HepG2 (cell line): ENCODE results near the gene FBXO2. TPM values are rescaled to one million over a fixed set of nuclear protein-coding genes. Genes with fewer than 3 reads are reported as not detected.

ENCODE experiments used
- ATAC-seq: fragments of 200-7000 bp; cut with Tn5 transposase; 3 replicates; pipeline ENCODE4 v1.9.1; 2020; ENCODE audit warnings: mild to moderate bottlenecking, moderate library complexity
- Bru-seq: library from RNA; stranded (reverse); fragments of 400-500 nt; gene quantifications from one replicate; lab custom pipeline; 2021; lab: Mats Ljungman, UMichigan
- BruChase-seq, 2 experiments: library from RNA; stranded (reverse); fragments of 400-500 nt; gene quantifications; one replicate each; lab custom pipeline; 2021; lab: Mats Ljungman, UMichigan
- BruUV-seq: library from RNA; stranded (reverse); fragments of 400-500 nt; replicated peaks from 2 replicates; lab custom pipeline; 2021; lab: Mats Ljungman, UMichigan
- CTCF ChIA-PET: fragments of 300-600 bp; formaldehyde crosslinking; extraction: SDS; loops from one replicate; lab custom pipeline; 2021; ENCODE audit warnings: low total read pairs, inconsistent platforms, low intra/inter-chr PET ratio; lab: Yijun Ruan, JAX
- POLR2A ChIA-PET: fragments of 350-600 bp; sonication (Branson Sonifier 250); formaldehyde crosslinking; loops from one replicate; lab custom pipeline; 2020; ENCODE audit warnings: antibody characterized with exemption, inconsistent platforms; lab: Yijun Ruan, JAX
- DNase-seq: peaks from one replicate; pipeline ENCODE4 v3.0.0-alpha.2; 2015; ENCODE audit warnings: low spot score
- FAIRE-seq: peaks from 3 replicates; lab custom pipeline; 2011; peaks lifted over from hg19 to GRCh38; lab: Jason Lieb, UNC
- H2AFZ ChIP-seq: one replicate; pipeline ENCODE4 v1.6.1; 2011; ENCODE audit warnings: low read length, inconsistent platforms
- H3K27ac ChIP-seq: fragments of 300-600 bp; 3 replicates; pipeline ENCODE4 v1.8.0; 2011; ENCODE audit warnings: mixed run types, mild to moderate bottlenecking, mixed read lengths, low read length, inconsistent platforms; ENCODE audit not compliant: insufficient read depth; ENCODE audit errors: extremely low read length
- H3K27me3 ChIP-seq, 2 experiments: fragments of 200-600 bp in 1 of 2; 2 replicates in 1 of 2; 3 replicates in 1 of 2; pipeline versions ENCODE4 v1.6.0 to v1.8.0; 2011; ENCODE audit warnings: low read length in 2 of 2, mild to moderate bottlenecking in 2 of 2, moderate library complexity in 2 of 2, inconsistent platforms in 1 of 2; ENCODE audit not compliant: insufficient read depth in 2 of 2, control insufficient read depth in 1 of 2
- H3K36me3 ChIP-seq, 2 experiments: fragments of 200-600 bp in 1 of 2; replicated peaks in 1 of 2; 2 replicates in 1 of 2; 3 replicates in 1 of 2; pipeline versions ENCODE4 v1.5.1 to v1.8.0; 2011; ENCODE audit warnings: low read length in 2 of 2, inconsistent platforms in 1 of 2; ENCODE audit not compliant: insufficient read depth in 2 of 2, control insufficient read depth in 1 of 2
- H3K4me1 ChIP-seq: 2 replicates; pipeline ENCODE4 v1.5.1; 2012; ENCODE audit warnings: low read length, inconsistent platforms; ENCODE audit not compliant: insufficient read depth
- H3K4me2 ChIP-seq: 2 replicates; pipeline ENCODE4 v1.6.0; 2011; ENCODE audit warnings: low read depth, low read length, inconsistent platforms
- H3K4me3 ChIP-seq, 3 experiments: fragments of 200-600 bp in 1 of 3; sonication (generic), shearing (Covaris generic) in 1 of 3; replicated peaks in 1 of 3; 2 replicates each; pipeline ENCODE4 v1.5.1; 2011 to 2016; ENCODE audit warnings: low read length in 3 of 3, inconsistent platforms in 2 of 3, low read depth in 2 of 3, mild to moderate bottlenecking in 2 of 3, control low read depth in 1 of 3, mixed read lengths in 1 of 3; ENCODE audit not compliant: insufficient read depth in 1 of 3
- H3K79me2 ChIP-seq: one replicate; pipeline ENCODE4 v1.6.1; 2011; ENCODE audit warnings: low read length, inconsistent platforms; ENCODE audit not compliant: insufficient read depth
- H3K9ac ChIP-seq: 2 replicates; pipeline ENCODE4 v1.6.0; 2011; ENCODE audit warnings: mild to moderate bottlenecking, low read depth, low read length, inconsistent platforms; ENCODE audit not compliant: insufficient read depth
- H3K9me3 ChIP-seq: 2 replicates; pipeline ENCODE4 v1.5.1; 2012; ENCODE audit warnings: mild to moderate bottlenecking, low read length
- H4K20me1 ChIP-seq: 2 replicates; pipeline ENCODE4 v1.6.0; 2011; ENCODE audit warnings: inconsistent platforms, mild to moderate bottlenecking, low read length, moderate library complexity; ENCODE audit not compliant: insufficient read depth
- EHMT2 ChIP-seq: fragments of 200-600 bp; sonication (generic); IDR thresholded peaks from 2 replicates; pipeline ENCODE4 v1.7.0; 2017; ENCODE audit warnings: antibody characterized with exemption, low read depth, low read length, borderline replicate concordance
- HMG20A ChIP-seq: IDR thresholded peaks from 2 replicates; pipeline ENCODE4 v1.6.1; 2016; ENCODE audit warnings: borderline replicate concordance
- KIAA2018 ChIP-seq: sonication (generic); formaldehyde crosslinking; IDR thresholded peaks from 2 replicates; pipeline ENCODE4 v1.5.0; 2020; ENCODE audit warnings: mild to moderate bottlenecking, missing genetic modification reagents, borderline replicate concordance
- NCOA5 ChIP-seq: sonication (generic); formaldehyde crosslinking; IDR thresholded peaks from 2 replicates; pipeline ENCODE4 v1.4.0; 2020; ENCODE audit warnings: missing genetic modification reagents
- RXRA ChIP-seq: sonication (generic); formaldehyde crosslinking; IDR thresholded peaks from 2 replicates; pipeline ENCODE4 v1.5.1; 2020; ENCODE audit warnings: missing genetic modification reagents
- TCF7L2 ChIP-seq: IDR thresholded peaks from 2 replicates; pipeline ENCODE4 v1.6.1; 2011; ENCODE audit warnings: mild to moderate bottlenecking, low read depth, low read length, moderate library complexity
- ZFP41 ChIP-seq: sonication (generic); formaldehyde crosslinking; IDR thresholded peaks from 2 replicates; pipeline ENCODE4 v1.4.0; 2020; ENCODE audit warnings: mild to moderate bottlenecking, missing genetic modification reagents, borderline replicate concordance
- ZNF776 ChIP-seq: sonication (generic); formaldehyde crosslinking; IDR thresholded peaks from 2 replicates; pipeline ENCODE4 v1.4.0; 2020; ENCODE audit warnings: mild to moderate bottlenecking, missing genetic modification reagents
- ZNF816 ChIP-seq: sonication (generic); formaldehyde crosslinking; IDR thresholded peaks from 2 replicates; pipeline ENCODE4 v1.8.0; 2022; ENCODE audit warnings: missing genetic modification reagents, mild to moderate bottlenecking, borderline replicate concordance
- WGBS: methylation state at CpG from one replicate; pipeline ENCODE4 v1.1.6; 2017; ENCODE audit warnings: low lambda C conversion rate; 5-methylcytosine and 5-hydroxymethylcytosine counted together
- in situ Hi-C: cut with HindIII; loops from 2 replicates; pipeline ENCODE4 v1.10.0; 2017; ENCODE audit warnings: low pct_unique_long_range_greater_than_20kb; ENCODE audit not compliant: extremely low pct_ligation_motif_present
- intact Hi-C: fragments of 100-400 bp; cut with micrococcal nuclease; formaldehyde crosslinking; loops from one replicate; pipeline ENCODE4 v1.10.0; 2022; ENCODE audit not compliant: unreplicated experiment
- long read RNA-seq, 2 experiments: library from RNA in 1 of 2; library from polyadenylated mRNA in 1 of 2; stranded (forward) in 1 of 2; unstranded in 1 of 2; transcript quantifications; one replicate each; pipeline ENCODE4 v2.0.0, GENCODE V29; 2019 to 2022
- polyA minus RNA-seq, 3 experiments: library from RNA; depleted of rRNA, polyadenylated mRNA; stranded (reverse); fragments of >200 nt; gene quantifications; 2 replicates each; pipeline ENCODE4 v1.2.3, GENCODE V29; 2011; ENCODE audit warnings: low replicate concordance in 1 of 3
- polyA plus RNA-seq, 8 experiments: library from polyadenylated mRNA; depleted of rRNA in 3 of 8; stranded (reverse) in 7 of 8; unstranded in 1 of 8; fragments of >200 nt; fragmentation: Illumina TruSeq in 4 of 8; extraction: Trizol in 4 of 8; gene quantifications; 2 replicates each; pipeline versions ENCODE4 v1.2.1 to v1.2.3, GENCODE V29; 2011 to 2016; ENCODE audit warnings: low read depth in 4 of 8, missing spikeins in 1 of 8, mixed read lengths in 1 of 8; ENCODE audit not compliant: insufficient read depth in 1 of 8
- total RNA-seq, 5 experiments: library from RNA; depleted of rRNA; stranded (reverse); fragments of >200 nt; fragmentation: Illumina TruSeq; extraction: Trizol; gene quantifications; 2 replicates each; pipeline ENCODE4 v1.2.3, GENCODE V29; 2016; ENCODE audit warnings: low read depth in 1 of 5

Gene FBXO2
- 112 and 118 TPM in 2 replicates for total RNA-seq (2016; rRNA removed; fragmentation: Illumina TruSeq; extraction: Trizol)
- 24.1 and 26.6 TPM in 2 replicates for total RNA-seq (2016; cell fraction: cytosol; rRNA removed; fragmentation: Illumina TruSeq; extraction: Trizol; ENCODE audit: low read depth)
- total RNA-seq (2016; cell fraction: insoluble cytoplasmic fraction; rRNA removed; fragmentation: Illumina TruSeq; extraction: Trizol): 117 and 122 TPM in 2 replicates
- total RNA-seq (2016; cell fraction: membrane; rRNA removed; fragmentation: Illumina TruSeq; extraction: Trizol): 42.0 and 46.9 TPM in 2 replicates
- 44.1 and 50.6 TPM in 2 replicates for total RNA-seq (2016; cell fraction: nucleus; rRNA removed; fragmentation: Illumina TruSeq; extraction: Trizol)
- polyA plus RNA-seq (2011; rRNA removed): 79.1 and 79.3 TPM in 2 replicates
- polyA plus RNA-seq (2011; cell fraction: cytosol; rRNA removed): 111 and 159 TPM in 2 replicates
- polyA plus RNA-seq (2011; cell fraction: nucleus; rRNA removed): 117 and 119 TPM in 2 replicates
- 56.3 and 79.3 TPM in 2 replicates for polyA plus RNA-seq (2012)
- 32.5 and 36.0 TPM in 2 replicates for polyA plus RNA-seq (2016; cell fraction: cytosol; fragmentation: Illumina TruSeq; extraction: Trizol; ENCODE audit: low read depth)
- 190 and 198 TPM in 2 replicates for polyA plus RNA-seq (2016; cell fraction: insoluble cytoplasmic fraction; fragmentation: Illumina TruSeq; extraction: Trizol; ENCODE audit: low read depth)
- polyA plus RNA-seq (2016; cell fraction: membrane; fragmentation: Illumina TruSeq; extraction: Trizol; ENCODE audit: low read depth): 55.6 and 59.6 TPM in 2 replicates
- polyA plus RNA-seq (2016; cell fraction: nucleus; fragmentation: Illumina TruSeq; extraction: Trizol; ENCODE audit: insufficient read depth, low read depth): 151 and 157 TPM in 2 replicates
- polyA minus RNA-seq (2011; rRNA and poly(A)+ RNA removed; ENCODE audit: low replicate concordance): 7.8 and 69.7 TPM in 2 replicates
- polyA minus RNA-seq (2011; cell fraction: cytosol; rRNA and poly(A)+ RNA removed): 28.6 and 33.3 TPM in 2 replicates
- polyA minus RNA-seq (2011; cell fraction: nucleus; rRNA and poly(A)+ RNA removed): 16.7 and 18.5 TPM in 2 replicates
- Bru-seq, nascent RNA: percentile 84 among the genes with signal in this experiment
- percentile 83 among the genes with signal in this experiment for BruChase-seq, experiment 1, labeled RNA remaining after a 6-hour chase
- BruChase-seq, experiment 2, labeled RNA remaining after a 2-hour chase: percentile 82 among the genes with signal in this experiment
- long read RNA-seq, experiment 1, transcript FBXO2-201 (6 exons, 1,560 nt): major isoform, 135 of 230 reads
- long read RNA-seq, experiment 1, partial matches to known transcripts: 90 of 230 reads
- long read RNA-seq, experiment 1, other reads (novel, unspliced or antisense): 5 of 230 reads
- long read RNA-seq, experiment 2, transcript FBXO2-201 (6 exons, 1,560 nt): major isoform, 638 of 813 reads
- long read RNA-seq, experiment 2, partial matches to known transcripts: 154 of 813 reads
- long read RNA-seq, experiment 2, other reads (novel, unspliced or antisense): 21 of 813 reads

GRCh38 chr1:11654137-11654938, at the start of gene FBXO2, which contains the start of gene FBXO44:
Gene FBXO2 (minus strand): TSS chr1:11654429. CDS start chr1:11654340, 89 bp downstream.
Gene FBXO44 (plus strand): TSS chr1:11654877. CDS start chr1:11655836, 959 bp downstream.
- peak; percentile 74 for ATAC-seq
- H3K4me2 ChIP-seq: peak within 1 kb of the TSS; percentile 88
- H3K79me2 ChIP-seq: peaks cover 20% of the 10 kb centered on the region
- ChIA-PET POLR2A (interaction anchor here (1.1 to 4.0 kb wide), 13 partner anchors 8 to 382 kb away, joined by 3 to 45 read pairs (median 5); partner anchors contain the start of genes AGTRAP, FBXO6, MIIP and UBIAD1), CTCF (no interaction called here)
- peaks cover 59% of the 10 kb centered on the region for H3K4me1 ChIP-seq
- peak within 1 kb of the TSS; percentile 81 to 89 (median 85) for H3K4me3 ChIP-seq
- intact Hi-C loops: loop anchor here (5.0 kb wide), 2 partner anchors 63 to 148 kb away; no protein-coding TSS in a partner anchor
- peak; percentile 62 for DNase-seq
- H3K27ac ChIP-seq: peak within 1 kb of the TSS; percentile 74
- H4K20me1 ChIP-seq: peaks cover 8% of the 10 kb centered on the region
- no peak for FAIRE-seq
- no peak within 1 kb of the TSS for H2AFZ ChIP-seq
- in situ Hi-C loops: no loop called here
- no peaks in the 10 kb centered on the region for H3K27me3 ChIP-seq
- BruUV-seq: no TSS peak
- peaks cover 5 to 16% of the 10 kb centered on the region in 2 experiments for H3K36me3 ChIP-seq
- peak within 1 kb of the TSS; percentile 83 for H3K9ac ChIP-seq
- 0% methylated on average over 7 of the region's 94 CpGs for WGBS
- no peaks in the 10 kb centered on the region for H3K9me3 ChIP-seq
- TF ChIP-seq RXRA (CRISPR knock-in tag) (no peak), ZNF776 (CRISPR knock-in tag) (no peak), TCF7L2 (no peak), KIAA2018 (CRISPR knock-in tag) (no peak), HMG20A (no peak), NCOA5 (CRISPR knock-in tag) (no peak), EHMT2 (no peak), ZNF816 (CRISPR knock-in tag) (no peak), ZFP41 (CRISPR knock-in tag) (no peak)
